ENCODE results near the gene KRTAP5-5.
"Not testable (repeated sequence)": the region's sequence is repeated elsewhere in the genome, so short reads cannot be mapped to it uniquely, and the experiment has no call there.

Gene KRTAP5-5

GRCh38 chr11:1629326-1630185 is at the start of gene KRTAP5-5:
TSS of gene KRTAP5-5 (plus strand) at chr11:1629775. CDS start at chr11:1629841, 66 bp downstream.
- DNase-seq = no peak

- no peak for DNase-seq
Observed at GRCh38 chr11:1581976-1582375, 47.6 kb upstream of the KRTAP5-5 start.

GRCh38 chr11:1582909-1583308 is 46.7 kb upstream of the KRTAP5-5 start:
- DNase-seq = not testable (repeated sequence)

- not testable (repeated sequence) for DNase-seq
Observed at GRCh38 chr11:1584661-1585370, 44.8 kb upstream of the KRTAP5-5 start, which contains the start of gene KRTAP5-1. TSS of gene KRTAP5-1 (minus strand) at chr11:1585283. CDS start at chr11:1585249, 34 bp downstream.

GRCh38 chr11:1586699-1587098 is 42.9 kb upstream of the KRTAP5-5 start:
- no peak for DNase-seq

GRCh38 chr11:1589191-1589963 is 40.2 kb upstream of the KRTAP5-5 start:
- DNase-seq = not testable (repeated sequence)

GRCh38 chr11:1589996-1590395 is 39.6 kb upstream of the KRTAP5-5 start:
- no peak for DNase-seq

GRCh38 chr11:1592628-1593027 is 36.9 kb upstream of the KRTAP5-5 start:
- DNase-seq = no peak

- DNase-seq = not testable (repeated sequence)
Observed at GRCh38 chr11:1595994-1596575, 33.5 kb upstream of the KRTAP5-5 start.

- not testable (repeated sequence) for DNase-seq
Observed at GRCh38 chr11:1596576-1597121, 32.9 kb upstream of the KRTAP5-5 start.

- peak; percentile 53 for DNase-seq
Observed at GRCh38 chr11:1597331-1597993, 32.1 kb upstream of the KRTAP5-5 start.

GRCh38 chr11:1597994-1598380 is 31.6 kb upstream of the KRTAP5-5 start, which contains the start of gene KRTAP5-2:
TSS of gene KRTAP5-2 (minus strand) at chr11:1598294. CDS start at chr11:1598250, 44 bp downstream.
- no peak for DNase-seq

- not testable (repeated sequence) for DNase-seq
Observed at GRCh38 chr11:1598406-1598805, 31.2 kb upstream of the KRTAP5-5 start.

GRCh38 chr11:1598816-1599215 is 30.8 kb upstream of the KRTAP5-5 start:
- no peak for DNase-seq

- no peak for DNase-seq
Observed at GRCh38 chr11:1600626-1601025, 28.9 kb upstream of the KRTAP5-5 start.

- not testable (repeated sequence) for DNase-seq
Observed at GRCh38 chr11:1601663-1602062, 27.9 kb upstream of the KRTAP5-5 start.

- DNase-seq = no peak
Observed at GRCh38 chr11:1603629-1604028, 25.9 kb upstream of the KRTAP5-5 start.

- no peak for DNase-seq
Observed at GRCh38 chr11:1604181-1604580, 25.4 kb upstream of the KRTAP5-5 start.

GRCh38 chr11:1604711-1605110 is 24.9 kb upstream of the KRTAP5-5 start:
- no peak for DNase-seq

GRCh38 chr11:1605923-1606322 is 23.7 kb upstream of the KRTAP5-5 start:
- not testable (repeated sequence) for DNase-seq

- not testable (repeated sequence) for DNase-seq
Observed at GRCh38 chr11:1607156-1607845, 22.3 kb upstream of the KRTAP5-5 start.

All from right forelimb (tissue), 1 donor.